AG04449 (cell line): ENCODE data around the gene TCF7L2.

Experiments
- CTCF ChIA-PET: fragments of 350-600 bp; formaldehyde crosslinking; extraction: SDS; loops from one replicate; lab custom pipeline; 2021; ENCODE audit warnings: antibody characterized with exemption; lab: Yijun Ruan, JAX
- POLR2A ChIA-PET: fragments of 400-600, 350-600 bp; formaldehyde crosslinking; extraction: SDS; loops from one replicate; lab custom pipeline; 2020; ENCODE audit warnings: antibody characterized with exemption, inconsistent platforms; lab: Yijun Ruan, JAX
- DNase-seq: peaks from one replicate; pipeline ENCODE4 v3.0.0-alpha.2; 2010; ENCODE audit warnings: low read depth, low spot score
- H3K4me3 ChIP-seq: 2 replicates; pipeline ENCODE4 v1.5.1; 2011; ENCODE audit warnings: low read depth, mild to moderate bottlenecking, control low read depth, low read length
- TF ChIP-seq, protein P1 (sequence below): IDR thresholded peaks from one replicate; pipeline ENCODE4 v1.5.1; 2011; ENCODE audit warnings: mild to moderate bottlenecking, moderate library complexity, low read length, control low read depth, inconsistent platforms; ENCODE audit not compliant: insufficient read depth; ENCODE audit errors: missing control alignments

Gene TCF7L2

DNA sequence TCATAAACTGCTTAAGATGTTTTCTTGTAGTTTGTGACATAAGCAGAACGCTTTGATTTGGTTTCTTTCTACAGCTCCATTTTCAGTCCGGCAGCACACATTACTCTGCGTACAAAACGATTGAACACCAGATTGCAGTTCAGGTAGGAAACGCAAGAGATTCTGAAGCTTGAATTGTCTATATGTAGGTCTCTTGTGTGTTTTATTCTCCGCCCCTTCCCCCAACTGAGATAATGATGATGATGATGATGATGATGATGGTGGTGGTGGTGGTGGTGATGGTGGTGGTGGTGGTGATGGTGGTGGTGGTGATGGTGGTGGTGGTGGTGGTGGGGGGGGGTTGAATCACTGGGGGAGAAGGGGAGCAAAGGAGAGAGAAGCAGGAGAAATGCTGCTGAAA is 14.4 kb downstream of the TCF7L2 start:
- ChIA-PET POLR2A (interaction anchor here (0.6 kb wide), 1 partner anchor 9 kb away, joined by 3 read pairs; no protein-coding TSS in a partner anchor), CTCF (interaction anchor here (0.7 to 1.1 kb wide), 3 partner anchors 160 to 163 kb away, joined by 3 read pairs; no protein-coding TSS in a partner anchor)
- DNase-seq, result no peak
- H3K4me3 ChIP-seq, result no peak overlapping the region
- TF ChIP-seq, protein P1, sequence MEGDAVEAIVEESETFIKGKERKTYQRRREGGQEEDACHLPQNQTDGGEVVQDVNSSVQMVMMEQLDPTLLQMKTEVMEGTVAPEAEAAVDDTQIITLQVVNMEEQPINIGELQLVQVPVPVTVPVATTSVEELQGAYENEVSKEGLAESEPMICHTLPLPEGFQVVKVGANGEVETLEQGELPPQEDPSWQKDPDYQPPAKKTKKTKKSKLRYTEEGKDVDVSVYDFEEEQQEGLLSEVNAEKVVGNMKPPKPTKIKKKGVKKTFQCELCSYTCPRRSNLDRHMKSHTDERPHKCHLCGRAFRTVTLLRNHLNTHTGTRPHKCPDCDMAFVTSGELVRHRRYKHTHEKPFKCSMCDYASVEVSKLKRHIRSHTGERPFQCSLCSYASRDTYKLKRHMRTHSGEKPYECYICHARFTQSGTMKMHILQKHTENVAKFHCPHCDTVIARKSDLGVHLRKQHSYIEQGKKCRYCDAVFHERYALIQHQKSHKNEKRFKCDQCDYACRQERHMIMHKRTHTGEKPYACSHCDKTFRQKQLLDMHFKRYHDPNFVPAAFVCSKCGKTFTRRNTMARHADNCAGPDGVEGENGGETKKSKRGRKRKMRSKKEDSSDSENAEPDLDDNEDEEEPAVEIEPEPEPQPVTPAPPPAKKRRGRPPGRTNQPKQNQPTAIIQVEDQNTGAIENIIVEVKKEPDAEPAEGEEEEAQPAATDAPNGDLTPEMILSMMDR, result no peak

DNA sequence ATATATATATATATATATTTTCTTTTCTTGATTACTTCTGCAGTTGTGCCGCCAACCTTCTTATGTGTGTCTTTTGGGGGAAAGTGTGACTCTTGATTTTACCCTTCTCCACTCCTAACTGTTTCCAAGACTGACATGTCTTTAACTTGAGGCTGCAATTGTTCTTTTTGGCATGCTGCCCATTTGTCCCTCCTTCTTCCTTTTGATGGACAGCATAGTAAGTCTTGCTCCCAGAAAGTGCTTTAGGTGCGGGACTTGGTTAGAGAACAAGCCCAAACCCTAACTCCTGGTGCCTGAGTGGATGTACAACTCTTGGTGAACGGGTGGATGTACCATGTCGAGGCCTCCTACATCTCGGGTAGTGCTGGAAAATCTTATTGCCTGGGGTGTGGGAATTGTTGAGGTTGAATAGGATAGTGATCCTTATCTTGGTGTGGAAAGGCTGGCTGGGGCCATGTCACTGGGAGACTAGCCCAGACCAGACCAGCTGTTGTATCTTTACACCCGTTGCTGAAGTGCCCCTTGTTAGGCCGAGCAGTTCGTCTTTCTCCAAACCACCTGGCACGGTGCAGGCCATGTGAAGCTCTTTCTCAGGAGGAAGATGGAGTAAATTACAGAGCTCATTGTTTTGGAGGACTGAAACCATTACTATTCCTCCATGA is 16.3 kb downstream of the TCF7L2 start:
- DNase-seq, result no peak
- H3K4me3 ChIP-seq, result no peak overlapping the region
- TF ChIP-seq, protein P1, result no peak
- ChIA-PET CTCF (interaction anchor here (0.6 to 1.3 kb wide), 6 partner anchors 10 to 245 kb away, joined by 3 to 4 read pairs (median 3); no protein-coding TSS in a partner anchor), POLR2A (interaction anchor here (0.6 to 0.7 kb wide), 3 partner anchors 14 to 179 kb away, joined by 4 to 5 read pairs (median 4); no protein-coding TSS in a partner anchor)

DNA sequence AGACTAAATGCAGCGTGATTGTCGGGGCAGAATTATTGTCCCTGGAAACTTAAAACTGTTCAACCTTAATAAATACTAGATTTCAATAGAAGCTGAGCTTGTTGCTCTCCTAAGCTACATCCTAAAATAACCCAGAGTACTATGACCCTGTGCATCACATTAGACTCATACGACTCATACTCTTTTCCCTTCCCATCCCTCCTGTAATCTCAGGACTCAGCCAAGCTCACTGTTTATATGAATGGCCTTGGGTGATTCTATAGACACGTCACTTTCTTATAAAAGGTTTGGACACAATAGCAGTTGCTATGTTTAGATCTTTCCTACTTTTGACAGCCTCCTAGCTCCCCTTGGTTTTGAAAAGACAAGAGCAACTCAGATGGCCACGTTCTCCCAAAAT is 17.2 kb downstream of the TCF7L2 start:
- TF ChIP-seq, protein P1, result no peak
- CTCF ChIA-PET, result interaction anchor here (0.6 to 1.3 kb wide), 6 partner anchors 11 to 246 kb away, joined by 3 to 4 read pairs (median 3); no protein-coding TSS in a partner anchor
- POLR2A ChIA-PET, result no interaction called here
- no peak for DNase-seq
- no peak overlapping the region for H3K4me3 ChIP-seq

DNA sequence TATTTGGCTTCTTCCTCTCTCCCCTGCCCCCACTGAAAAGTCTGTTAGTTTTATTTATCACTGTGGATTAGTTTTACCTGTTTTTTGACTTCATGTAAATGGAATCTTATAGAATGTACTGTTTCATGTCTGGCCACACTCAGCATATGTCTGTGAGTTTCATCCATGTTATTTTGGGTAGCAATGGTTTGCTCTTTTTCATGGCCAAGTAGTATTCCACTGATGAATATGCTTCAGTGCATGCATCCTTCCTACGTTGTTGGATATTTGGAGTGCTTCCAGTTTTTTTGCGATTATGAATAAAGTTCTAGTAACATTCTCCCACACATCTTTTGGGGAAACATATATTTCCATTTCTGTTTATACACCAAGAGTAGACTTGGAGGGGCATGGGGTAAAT is 19.1 kb downstream of the TCF7L2 start:
- DNase-seq, result no peak
- TF ChIP-seq, protein P1, result no peak
- POLR2A ChIA-PET, result no interaction called here
- no peak overlapping the region for H3K4me3 ChIP-seq
- CTCF ChIA-PET, result interaction anchor here (0.8 to 1.5 kb wide), 2 partner anchors 14 to 17 kb away, joined by 3 to 4 read pairs; no protein-coding TSS in a partner anchor

DNA sequence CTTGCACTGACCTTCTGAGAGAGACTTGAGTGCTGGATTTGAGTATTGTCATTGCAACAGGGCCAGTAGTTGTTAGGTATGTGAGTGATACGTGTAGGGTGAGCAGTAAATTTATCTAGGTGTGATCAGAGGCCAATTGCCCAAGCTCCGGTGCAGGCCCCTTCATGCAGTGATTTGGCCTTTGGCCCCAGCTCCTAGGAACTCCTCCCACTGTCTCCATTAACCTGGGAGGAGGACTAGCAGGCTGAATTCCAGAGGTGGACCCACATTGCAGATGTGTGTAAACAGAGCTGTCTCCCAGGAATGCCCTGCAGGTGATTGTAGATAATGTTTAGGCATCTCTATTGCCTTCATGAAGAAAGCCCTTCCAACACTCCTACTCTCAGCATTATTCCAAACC is 19.5 kb downstream of the TCF7L2 start:
- no peak overlapping the region for H3K4me3 ChIP-seq
- ChIA-PET CTCF (interaction anchor here (1.5 kb wide), 1 partner anchor 17 kb away, joined by 4 read pairs; no protein-coding TSS in a partner anchor), POLR2A (no interaction called here)
- TF ChIP-seq, protein P1, result no peak
- no peak for DNase-seq

DNA sequence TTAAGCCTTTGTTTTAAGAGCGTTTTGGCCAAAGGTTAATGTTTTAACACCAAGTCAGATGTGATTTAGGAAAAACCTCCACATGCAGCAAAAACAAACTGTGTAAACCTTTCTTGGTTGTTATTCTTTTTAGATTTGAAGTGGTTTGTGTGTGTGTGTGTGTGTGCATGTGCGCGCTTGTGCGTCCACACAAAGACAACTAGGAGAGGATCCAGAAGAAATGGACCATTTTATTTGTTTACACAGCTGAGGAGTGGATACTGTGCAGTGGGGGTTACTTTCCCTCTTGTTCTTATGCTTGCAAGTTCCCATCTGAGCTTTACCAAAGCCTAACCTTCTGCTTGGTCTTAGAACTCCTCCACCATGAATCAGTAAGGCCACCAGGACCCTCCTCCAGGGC is 20.0 kb downstream of the TCF7L2 start:
- TF ChIP-seq, protein P1, result no peak
- no peak overlapping the region for H3K4me3 ChIP-seq
- DNase-seq, result no peak
- CTCF ChIA-PET, result interaction anchor here (1.0 to 1.5 kb wide), 2 partner anchors 8 to 16 kb away, joined by 3 to 4 read pairs; no protein-coding TSS in a partner anchor
- POLR2A ChIA-PET, result no interaction called here
